ENCODE results near the gene FUT8. TPM values are rescaled to one million over a fixed set of nuclear protein-coding genes. Genes with fewer than 3 reads are reported as not detected.

Gene FUT8
- total and polyA plus RNA-seq, 8 donors, result 5.8 to 42.6 (median 20.3) TPM

GRCh38 chr14:65485516-65485915, 73.0 kb downstream of the FUT8 start:
- peaks cover 0 to 1% (median 0%) of the 10 kb centered on the region in 3 donors for H3K4me1 ChIP-seq
- no peak overlapping the region for H3K27ac ChIP-seq
- no peak for FAIRE-seq
- intact Hi-C loops (cut with DNase I), result no loop called here
- no peaks in the 10 kb centered on the region for H3K27me3 ChIP-seq
- WGBS, 2 donors, result 82 to 83% methylated on average over 3 of the region's 3 CpGs
- no peak for DNase-seq
- TF ChIP-seq CTCF (IDR thresholded peaks at IDR 0.05), result no peak
- no peak for ATAC-seq
- H3K9me3 ChIP-seq, result no peaks in the 10 kb centered on the region
- no peaks in the 10 kb centered on the region for H3K36me3 ChIP-seq
- H3K4me3 ChIP-seq, result no peak overlapping the region

- DNase-seq (no peak), ATAC-seq (no peak), FAIRE-seq (no peak)
- Histone ChIP-seq H3K9me3 (no peaks in the 10 kb centered on the region), H3K27ac (no peak overlapping the region), H3K4me1 (peaks cover 0 to 8% (median 6%) of the 10 kb centered on the region in 3 donors), H3K4me3 (no peak overlapping the region), H3K36me3 (no peaks in the 10 kb centered on the region), H3K27me3 (no peaks in the 10 kb centered on the region)
- intact Hi-C loops (cut with DNase I), result no loop called here
- TF ChIP-seq CTCF (IDR thresholded peaks at IDR 0.05), result no peak
Measured at GRCh38 chr14:65486863-65487262, 74.3 kb downstream of the FUT8 start.

- WGBS, 2 donors, result 94 to 98% methylated on average over 4 of the region's 4 CpGs
- Histone ChIP-seq H3K27ac (no peak overlapping the region), H3K9me3 (no peaks in the 10 kb centered on the region), H3K27me3 (no peaks in the 10 kb centered on the region), H3K4me1 (peaks cover 0 to 8% (median 6%) of the 10 kb centered on the region in 3 donors), H3K4me3 (no peak overlapping the region), H3K36me3 (no peaks in the 10 kb centered on the region)
- no peak for DNase-seq
- intact Hi-C loops (cut with DNase I), result no loop called here
- no peak for ATAC-seq
- no peak for TF ChIP-seq CTCF (IDR thresholded peaks at IDR 0.05)
- no peak for FAIRE-seq
Measured at GRCh38 chr14:65487783-65488494, 75.4 kb downstream of the FUT8 start.

- H3K4me3 ChIP-seq, result no peak overlapping the region
- no peaks in the 10 kb centered on the region for H3K27me3 ChIP-seq
- peak in 2 of 4 donors; percentile 31 to 44 for ATAC-seq
- 27 to 35% methylated on average over 1 of the region's 1 CpG for WGBS, 2 donors
- DNase-seq, result no peak
- no peak overlapping the region for H3K27ac ChIP-seq
- H3K9me3 ChIP-seq, result no peaks in the 10 kb centered on the region
- H3K4me1 ChIP-seq, result peaks cover 0 to 16% (median 6%) of the 10 kb centered on the region in 3 donors
- TF ChIP-seq CTCF (IDR thresholded peaks at IDR 0.05), result no peak
- FAIRE-seq, result no peak
- intact Hi-C loops (cut with DNase I), result no loop called here
- no peaks in the 10 kb centered on the region for H3K36me3 ChIP-seq
Measured at GRCh38 chr14:65491274-65491673, 78.7 kb downstream of the FUT8 start.

GRCh38 chr14:65492266-65492665, 79.7 kb downstream of the FUT8 start:
- WGBS, 2 donors, result 92 to 96% methylated on average over 3 of the region's 3 CpGs

More at GRCh38 chr14:65492266-65492665, 79.7 kb downstream of the FUT8 start:
- no peaks in the 10 kb centered on the region for H3K36me3 ChIP-seq
- H3K27me3 ChIP-seq, result no peaks in the 10 kb centered on the region
- peaks cover 0 to 16% (median 6%) of the 10 kb centered on the region in 3 donors for H3K4me1 ChIP-seq
- no peak for TF ChIP-seq CTCF (IDR thresholded peaks at IDR 0.05)
- H3K9me3 ChIP-seq, result no peaks in the 10 kb centered on the region
- DNase-seq (no peak), FAIRE-seq (no peak), ATAC-seq (no peak)
- H3K4me3 ChIP-seq, result no peak overlapping the region
- no peak overlapping the region for H3K27ac ChIP-seq
- intact Hi-C loops (cut with DNase I), result no loop called here

Measured in pancreas (tissue), 10 donors.